SK-MEL-5 (cell line): ENCODE measurements around the gene APOL2. TPM values are rescaled to one million over a fixed set of nuclear protein-coding genes. Genes with fewer than 3 reads are reported as not detected.
A peak's percentile ranks its signal among the peaks of the same experiment; 100 is the strongest.
"Not testable (repeated sequence)": the region's sequence is repeated elsewhere in the genome, so short reads cannot be mapped to it uniquely, and the experiment has no call there.

Source experiments
- DNase-seq: peaks from one replicate; pipeline ENCODE4 v3.0.0-alpha.2; 2016; ENCODE audit warnings: low read depth, low spot score
- in situ Hi-C: cut with HindIII; loops from 2 replicates; pipeline ENCODE4 v1.10.0; 2016; ENCODE audit warnings: low sequenced_read_pairs, high pct_unique_total_duplicates, low pct_unique_long_range_greater_than_20kb
- total RNA-seq: library from RNA; depleted of rRNA; stranded (reverse); fragments of >200 nt; shearing (Covaris generic); gene quantifications from 2 replicates; pipeline ENCODE4 v1.2.3, GENCODE V29; 2014

APOL2 gene
- total RNA-seq, 1 experiment from 2014 or later: 36.4 TPM

- in situ Hi-C loops, DNase-seq: not testable (repeated sequence)
Measured at GRCh38 chr22:36250292-36250960, 11.1 kb upstream of the APOL2 start.

- in situ Hi-C loops: no loop called here
- DNase-seq: no peak
Measured at GRCh38 chr22:36249160-36249559, 9.8 kb upstream of the APOL2 start.

- in situ Hi-C loops: no loop called here
- no peak for DNase-seq
Measured at GRCh38 chr22:36247955-36248354, 8.6 kb upstream of the APOL2 start.

GRCh38 chr22:36246718-36247117 lies 7.4 kb upstream of the APOL2 start:
- in situ Hi-C loops: no loop called here
- DNase-seq: no peak

GRCh38 chr22:36245805-36246356 lies 6.6 kb upstream of the APOL2 start:
- no peak for DNase-seq
- in situ Hi-C loops: no loop called here

- in situ Hi-C loops: no loop called here
- DNase-seq: no peak
Measured at GRCh38 chr22:36244522-36245391, 5.4 kb upstream of the APOL2 start.

GRCh38 chr22:36243986-36244385 lies 4.7 kb upstream of the APOL2 start:
- no peak for DNase-seq
- in situ Hi-C loops: no loop called here

- in situ Hi-C loops: no loop called here
- DNase-seq: no peak
Measured at GRCh38 chr22:36239150-36239400, 252 bp downstream of the APOL2 start.

- in situ Hi-C loops: no loop called here
- peak; percentile 14 for DNase-seq
Measured at GRCh38 chr22:36238373-36239149, 766 bp downstream of the APOL2 start.

GRCh38 chr22:36237462-36238372 lies 1.6 kb downstream of the APOL2 start:
- no peak for DNase-seq
- in situ Hi-C loops: no loop called here

GRCh38 chr22:36236388-36237319 lies 2.7 kb downstream of the APOL2 start:
- in situ Hi-C loops: no loop called here
- DNase-seq: no peak

GRCh38 chr22:36235585-36235984 lies 3.7 kb downstream of the APOL2 start:
- DNase-seq: no peak
- in situ Hi-C loops: no loop called here

GRCh38 chr22:36234919-36235318 lies 4.4 kb downstream of the APOL2 start:
- in situ Hi-C loops: no loop called here
- no peak for DNase-seq

- in situ Hi-C loops: no loop called here
- DNase-seq: no peak
Measured at GRCh38 chr22:36234213-36234612, 5.1 kb downstream of the APOL2 start.

GRCh38 chr22:36233796-36234195 lies 5.5 kb downstream of the APOL2 start:
- in situ Hi-C loops: no loop called here
- no peak for DNase-seq

- in situ Hi-C loops: no loop called here
- DNase-seq: no peak
Measured at GRCh38 chr22:36232715-36233401, 6.5 kb downstream of the APOL2 start.
